ENCODE data around the gene URB2.
"Not testable (repeated sequence)": the region's sequence is repeated elsewhere in the genome, so short reads cannot be mapped to it uniquely, and the experiment has no call there.

The URB2 gene

DNA sequence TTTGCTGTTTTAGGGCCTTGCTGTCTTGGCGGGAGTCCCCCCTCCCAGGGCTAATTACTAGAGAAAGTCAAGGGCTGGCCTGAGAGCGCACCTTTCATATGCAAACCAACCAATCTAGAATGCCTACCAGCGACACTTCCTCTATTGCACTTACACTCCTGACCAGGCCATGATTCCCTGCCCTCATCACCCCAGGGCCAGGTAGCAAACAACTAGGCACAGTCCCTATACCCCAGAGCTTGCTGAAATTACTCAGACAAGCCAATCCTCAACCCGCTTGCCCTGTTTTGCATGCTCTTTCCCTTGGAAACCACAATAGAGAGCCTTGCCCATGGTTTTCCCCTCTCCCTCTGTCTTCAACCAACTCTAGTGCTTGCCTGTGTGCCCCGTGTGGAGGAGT, 70.3 kb downstream of the URB2 start:
- no peak for DNase-seq

DNA sequence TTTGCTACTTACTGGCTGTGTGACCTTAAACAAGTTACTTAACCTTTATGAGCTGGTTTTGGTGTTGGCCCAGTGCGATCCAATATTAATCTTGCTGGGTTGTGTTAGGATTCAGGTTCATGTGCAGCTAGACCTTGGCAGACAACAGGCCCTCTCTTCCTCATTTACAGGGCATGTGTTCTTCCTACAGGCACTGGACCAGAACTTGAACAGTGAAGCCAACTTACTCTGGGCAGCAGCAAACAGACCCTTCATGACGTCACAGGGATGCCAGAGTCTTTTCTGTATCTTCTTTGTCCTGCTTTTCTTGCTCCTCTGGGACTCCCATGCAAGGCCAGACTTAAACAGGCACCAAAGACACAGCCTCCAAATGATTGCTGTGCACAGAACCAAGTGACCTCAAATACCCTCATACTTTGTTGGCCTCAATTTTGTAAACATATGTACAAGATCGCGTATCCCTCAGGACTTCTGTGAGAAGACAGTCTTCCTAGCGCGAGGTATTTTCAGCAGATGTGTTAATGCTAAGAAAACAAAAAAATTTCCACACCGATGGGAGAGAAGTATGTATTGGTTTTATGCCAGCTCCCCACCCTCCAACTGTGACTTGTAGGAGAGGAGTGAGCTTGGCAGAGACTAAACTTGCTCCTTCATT, 73.7 kb downstream of the URB2 start:
- no peak for DNase-seq

DNA sequence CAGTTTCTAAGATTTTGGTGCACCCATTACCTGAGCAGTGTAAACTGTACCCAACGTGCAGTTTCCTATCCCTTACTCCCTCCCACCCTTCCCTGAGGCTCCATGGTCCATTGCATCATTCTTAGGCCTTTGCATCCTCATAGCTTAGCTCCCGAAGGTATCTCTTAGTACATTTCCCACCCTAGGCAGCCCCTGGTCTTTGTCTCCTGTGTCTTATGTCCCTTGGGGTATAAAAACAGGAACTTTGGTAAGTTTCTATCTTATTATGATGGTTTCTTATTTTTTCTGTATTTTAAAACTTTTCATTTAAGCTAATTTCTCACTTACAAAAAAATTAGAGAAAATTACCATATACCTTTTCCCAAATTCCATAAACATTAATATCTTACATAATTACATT, 78.1 kb downstream of the URB2 start:
- DNase-seq = no peak

DNA sequence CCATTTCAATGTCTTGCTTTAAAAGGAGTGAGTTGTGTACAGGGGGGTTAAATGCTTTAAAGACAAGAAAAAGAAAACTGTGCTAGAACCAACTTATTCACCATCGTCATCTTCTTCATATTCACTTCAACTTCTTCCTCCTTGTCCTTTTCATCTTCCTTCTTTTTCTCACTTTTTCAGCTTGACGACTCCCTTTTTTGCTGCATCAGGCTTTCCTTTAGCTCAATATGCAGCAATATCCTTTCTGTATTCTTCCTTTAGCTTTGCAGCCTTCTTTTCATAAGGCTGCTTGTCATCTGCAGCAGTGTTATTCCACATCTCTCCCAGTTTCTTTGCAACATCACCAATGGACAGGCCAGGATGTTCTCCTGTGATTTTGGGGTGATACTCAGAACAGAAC, 79.1 kb downstream of the URB2 start:
- not testable (repeated sequence) for DNase-seq

DNA sequence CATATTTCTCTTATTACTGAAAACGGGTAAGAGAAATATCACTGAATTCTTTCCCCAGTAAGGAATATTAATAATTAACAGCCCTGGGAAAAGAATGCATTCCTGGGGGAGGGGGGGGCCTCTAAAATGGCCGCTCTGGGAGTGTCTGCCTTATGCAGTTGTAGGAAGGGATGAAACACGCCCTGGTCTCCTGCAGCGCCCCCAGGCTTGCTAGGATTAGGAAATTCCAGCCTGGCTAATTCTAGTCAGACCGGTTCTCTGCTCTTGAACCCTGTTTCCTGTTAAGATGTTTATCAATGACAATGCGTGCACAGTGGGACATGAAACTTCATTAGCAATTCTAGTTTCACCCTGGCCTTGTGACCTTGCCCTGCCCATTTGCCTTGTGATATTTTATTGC, 81.1 kb downstream of the URB2 start:
- not testable (repeated sequence) for DNase-seq

DNA sequence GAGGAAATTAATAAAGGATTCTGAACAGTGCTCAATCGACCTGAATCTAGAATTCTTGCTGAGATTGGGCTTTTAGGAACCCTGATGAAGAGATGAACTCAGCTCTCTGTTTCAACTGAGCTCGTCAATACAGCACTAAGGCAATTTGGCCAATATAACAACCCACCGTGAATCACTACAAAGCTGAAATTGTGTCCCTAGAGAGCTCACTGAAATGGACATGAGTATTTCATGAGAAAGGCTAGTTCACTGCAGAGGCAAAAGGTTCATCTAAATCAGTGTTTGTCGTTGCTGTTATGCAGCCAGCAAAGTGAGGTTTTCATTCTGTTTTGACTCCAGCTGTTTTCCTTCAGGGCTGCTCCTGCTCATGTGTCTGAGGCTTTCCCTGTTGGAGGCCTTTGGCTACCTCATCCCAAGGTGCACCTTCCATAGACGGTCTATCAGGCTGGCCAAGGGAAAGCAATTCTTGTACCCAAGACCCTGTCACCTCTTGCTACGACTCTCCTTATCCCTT, 83.5 kb downstream of the URB2 start:
- no peak for DNase-seq
